ENCODE data around the gene KCNMA1.

KCNMA1 gene

GRCh38 chr10:77472146-77472545, 165.5 kb downstream of the KCNMA1 start:
- no peak overlapping the region for H3K9ac ChIP-seq (ENCODE audit: insufficient read length, low read depth)
- H3K36me3 ChIP-seq (ENCODE audit: insufficient read depth, insufficient read length, low read length), result no peaks in the 10 kb centered on the region
- H3K27me3 ChIP-seq (ENCODE audit: insufficient read depth, insufficient read length), result no peaks in the 10 kb centered on the region
- no peak for DNase-seq (ENCODE audit: low read depth, low spot score)
- no peaks in the 10 kb centered on the region for H3K9me3 ChIP-seq (ENCODE audit: insufficient read depth, low read length)
- H3K4me3 ChIP-seq (ENCODE audit: insufficient read length, low read depth), result no peak overlapping the region
- no peak for TF ChIP-seq SUZ12 (IDR thresholded peaks at IDR 0.05; ENCODE audit: extremely low read depth, insufficient read depth, insufficient read length)
- no peaks in the 10 kb centered on the region for H3K4me1 ChIP-seq (ENCODE audit: insufficient read depth, insufficient read length)

GRCh38 chr10:77471069-77471536, 166.5 kb downstream of the KCNMA1 start:
- no peaks in the 10 kb centered on the region for H3K27me3 ChIP-seq (ENCODE audit: insufficient read depth, insufficient read length)
- TF ChIP-seq ZNF274 (IDR thresholded peaks at IDR 0.05; ENCODE audit: low read depth, low read length), result no peak
- TF ChIP-seq YY1 (IDR thresholded peaks at IDR 0.05; ENCODE audit: insufficient read depth, insufficient read length), result no peak
- TF ChIP-seq SUZ12 (IDR thresholded peaks at IDR 0.05; ENCODE audit: extremely low read depth, insufficient read depth, insufficient read length), result no peak
- DNase-seq (ENCODE audit: low read depth, low spot score), result no peak
- no peaks in the 10 kb centered on the region for H3K36me3 ChIP-seq (ENCODE audit: insufficient read depth, insufficient read length, low read length)
- H3K4me3 ChIP-seq (ENCODE audit: insufficient read length, low read depth), result no peak overlapping the region
- no peaks in the 10 kb centered on the region for H3K9me3 ChIP-seq (ENCODE audit: insufficient read depth, low read length)
- H3K4me1 ChIP-seq (ENCODE audit: insufficient read depth, insufficient read length), result no peaks in the 10 kb centered on the region
- H3K9ac ChIP-seq (ENCODE audit: insufficient read length, low read depth), result no peak overlapping the region

GRCh38 chr10:77467422-77467963, 170.1 kb downstream of the KCNMA1 start:
- Histone ChIP-seq H3K9ac (ENCODE audit: insufficient read length, low read depth) (no peak overlapping the region), H3K27me3 (ENCODE audit: insufficient read depth, insufficient read length) (no peaks in the 10 kb centered on the region), H3K36me3 (ENCODE audit: insufficient read depth, insufficient read length, low read length) (no peaks in the 10 kb centered on the region), H3K9me3 (ENCODE audit: insufficient read depth, low read length) (no peaks in the 10 kb centered on the region), H3K4me1 (ENCODE audit: insufficient read depth, insufficient read length) (peaks cover 2% of the 10 kb centered on the region), H3K4me3 (ENCODE audit: insufficient read length, low read depth) (no peak overlapping the region)
- DNase-seq (ENCODE audit: low read depth, low spot score), result no peak
- no peak for TF ChIP-seq YY1 (IDR thresholded peaks at IDR 0.05; ENCODE audit: insufficient read depth, insufficient read length)
- TF ChIP-seq SUZ12 (IDR thresholded peaks at IDR 0.05; ENCODE audit: extremely low read depth, insufficient read depth, insufficient read length), result no peak
- no peak for TF ChIP-seq ZNF274 (IDR thresholded peaks at IDR 0.05; ENCODE audit: low read depth, low read length)

- no peak overlapping the region for H3K4me3 ChIP-seq (ENCODE audit: insufficient read length, low read depth)
- TF ChIP-seq ZNF274 (IDR thresholded peaks at IDR 0.05; ENCODE audit: low read depth, low read length), result no peak
- no peak for TF ChIP-seq SUZ12 (IDR thresholded peaks at IDR 0.05; ENCODE audit: extremely low read depth, insufficient read depth, insufficient read length)
- no peak for TF ChIP-seq YY1 (IDR thresholded peaks at IDR 0.05; ENCODE audit: insufficient read depth, insufficient read length)
- H3K4me1 ChIP-seq (ENCODE audit: insufficient read depth, insufficient read length), result peaks cover 2% of the 10 kb centered on the region
- no peaks in the 10 kb centered on the region for H3K9me3 ChIP-seq (ENCODE audit: insufficient read depth, low read length)
- H3K36me3 ChIP-seq (ENCODE audit: insufficient read depth, insufficient read length, low read length), result no peaks in the 10 kb centered on the region
- no peak overlapping the region for H3K9ac ChIP-seq (ENCODE audit: insufficient read length, low read depth)
- DNase-seq (ENCODE audit: low read depth, low spot score), result no peak
- H3K27me3 ChIP-seq (ENCODE audit: insufficient read depth, insufficient read length), result no peaks in the 10 kb centered on the region
These were observed 173.5 kb downstream of the KCNMA1 start for GRCh38 chr10:77463967-77464745.

- DNase-seq (ENCODE audit: low read depth, low spot score), result no peak
- H3K9ac ChIP-seq (ENCODE audit: insufficient read length, low read depth), result no peak overlapping the region
These were observed 174.1 kb downstream of the KCNMA1 start for GRCh38 chr10:77463499-77463898.

GRCh38 chr10:77461636-77462296, 175.8 kb downstream of the KCNMA1 start:
- no peak overlapping the region for H3K4me3 ChIP-seq (ENCODE audit: insufficient read length, low read depth)
- H3K27me3 ChIP-seq (ENCODE audit: insufficient read depth, insufficient read length), result no peaks in the 10 kb centered on the region
- DNase-seq (ENCODE audit: low read depth, low spot score), result no peak
- H3K9ac ChIP-seq (ENCODE audit: insufficient read length, low read depth), result no peak overlapping the region
- TF ChIP-seq YY1 (IDR thresholded peaks at IDR 0.05; ENCODE audit: insufficient read depth, insufficient read length) (no peak), SUZ12 (IDR thresholded peaks at IDR 0.05; ENCODE audit: extremely low read depth, insufficient read depth, insufficient read length) (no peak), ZNF274 (IDR thresholded peaks at IDR 0.05; ENCODE audit: low read depth, low read length) (no peak)
- H3K36me3 ChIP-seq (ENCODE audit: insufficient read depth, insufficient read length, low read length), result no peaks in the 10 kb centered on the region
- peaks cover 2% of the 10 kb centered on the region for H3K4me1 ChIP-seq (ENCODE audit: insufficient read depth, insufficient read length)
- H3K9me3 ChIP-seq (ENCODE audit: insufficient read depth, low read length), result no peaks in the 10 kb centered on the region

More at GRCh38 chr10:77463499-77463898, 174.1 kb downstream of the KCNMA1 start:
- Histone ChIP-seq H3K9me3 (ENCODE audit: insufficient read depth, low read length) (no peaks in the 10 kb centered on the region), H3K27me3 (ENCODE audit: insufficient read depth, insufficient read length) (no peaks in the 10 kb centered on the region), H3K4me3 (ENCODE audit: insufficient read length, low read depth) (no peak overlapping the region), H3K36me3 (ENCODE audit: insufficient read depth, insufficient read length, low read length) (no peaks in the 10 kb centered on the region), H3K4me1 (ENCODE audit: insufficient read depth, insufficient read length) (peaks cover 2% of the 10 kb centered on the region)
- TF ChIP-seq ZNF274 (IDR thresholded peaks at IDR 0.05; ENCODE audit: low read depth, low read length) (no peak), SUZ12 (IDR thresholded peaks at IDR 0.05; ENCODE audit: extremely low read depth, insufficient read depth, insufficient read length) (no peak), YY1 (IDR thresholded peaks at IDR 0.05; ENCODE audit: insufficient read depth, insufficient read length) (no peak)

- Histone ChIP-seq H3K27me3 (ENCODE audit: insufficient read depth, insufficient read length) (no peaks in the 10 kb centered on the region), H3K36me3 (ENCODE audit: insufficient read depth, insufficient read length, low read length) (no peaks in the 10 kb centered on the region)
These were observed 177.7 kb downstream of the KCNMA1 start for GRCh38 chr10:77459905-77460304.

More at GRCh38 chr10:77459905-77460304, 177.7 kb downstream of the KCNMA1 start:
- no peak overlapping the region for H3K4me3 ChIP-seq (ENCODE audit: insufficient read length, low read depth)
- no peak overlapping the region for H3K9ac ChIP-seq (ENCODE audit: insufficient read length, low read depth)
- no peak for DNase-seq (ENCODE audit: low read depth, low spot score)
- peaks cover 2% of the 10 kb centered on the region for H3K4me1 ChIP-seq (ENCODE audit: insufficient read depth, insufficient read length)
- no peaks in the 10 kb centered on the region for H3K9me3 ChIP-seq (ENCODE audit: insufficient read depth, low read length)
- TF ChIP-seq SUZ12 (IDR thresholded peaks at IDR 0.05; ENCODE audit: extremely low read depth, insufficient read depth, insufficient read length) (no peak), YY1 (IDR thresholded peaks at IDR 0.05; ENCODE audit: insufficient read depth, insufficient read length) (no peak), ZNF274 (IDR thresholded peaks at IDR 0.05; ENCODE audit: low read depth, low read length) (no peak)

Measured in NT2/D1 (cell line).